Measurements from ENCODE around the gene CPNE8. TPM values are rescaled to one million over a fixed set of nuclear protein-coding genes. Genes with fewer than 3 reads are reported as not detected.

The CPNE8 gene
- total RNA-seq, 2 experiments from 2014 or later, result 2.2 to 2.8 TPM

GRCh38 chr12:38664661-38665269 lies 240.6 kb downstream of the CPNE8 start:
- DNase-seq (no peak), ATAC-seq (ENCODE audit: low read depth) (no peak)
- Mint-ChIP-seq H3K36me3 (no peaks in the 10 kb centered on the region), H3K27me3 (no peaks in the 10 kb centered on the region), H3K9me3 (peaks cover 5% of the 10 kb centered on the region), H3K4me3 (no peak overlapping the region), H3K4me1 (no peaks in the 10 kb centered on the region), H3K27ac (no peak overlapping the region)
- POLR2A ChIA-PET, result no interaction called here

GRCh38 chr12:38662829-38663228 lies 242.6 kb downstream of the CPNE8 start:
- DNase-seq (no peak), ATAC-seq (ENCODE audit: low read depth) (no peak)
- Mint-ChIP-seq H3K4me1 (no peaks in the 10 kb centered on the region), H3K36me3 (peaks cover 3% of the 10 kb centered on the region), H3K27ac (no peak overlapping the region), H3K27me3 (no peaks in the 10 kb centered on the region), H3K4me3 (no peak overlapping the region), H3K9me3 (peaks cover 12% of the 10 kb centered on the region)
- POLR2A ChIA-PET, result no interaction called here

GRCh38 chr12:38653650-38654049 lies 251.7 kb downstream of the CPNE8 start:
- ATAC-seq (ENCODE audit: low read depth) (no peak), DNase-seq (no peak)
- POLR2A ChIA-PET, result no interaction called here
- no peak overlapping the region for H3K4me3 Mint-ChIP-seq
- H3K36me3 Mint-ChIP-seq, result no peaks in the 10 kb centered on the region
- no peaks in the 10 kb centered on the region for H3K27me3 Mint-ChIP-seq
- no peaks in the 10 kb centered on the region for H3K4me1 Mint-ChIP-seq
- no peaks in the 10 kb centered on the region for H3K9me3 Mint-ChIP-seq
- H3K27ac Mint-ChIP-seq, result no peak overlapping the region

- Mint-ChIP-seq H3K4me1 (no peaks in the 10 kb centered on the region), H3K9me3 (no peaks in the 10 kb centered on the region), H3K27ac (no peak overlapping the region), H3K4me3 (no peak overlapping the region), H3K36me3 (no peaks in the 10 kb centered on the region), H3K27me3 (no peaks in the 10 kb centered on the region)
- no peak for ATAC-seq (ENCODE audit: low read depth)
- POLR2A ChIA-PET, result no interaction called here
- DNase-seq, result no peak
These were observed 256.6 kb downstream of the CPNE8 start for GRCh38 chr12:38648813-38649212.

- Mint-ChIP-seq H3K4me3 (no peak overlapping the region), H3K9me3 (peaks cover 2% of the 10 kb centered on the region), H3K27me3 (no peaks in the 10 kb centered on the region), H3K4me1 (no peaks in the 10 kb centered on the region), H3K27ac (no peak overlapping the region), H3K36me3 (no peaks in the 10 kb centered on the region)
- POLR2A ChIA-PET, result interaction anchor here (0.6 kb wide), 1 partner anchor 23 kb away, joined by 6 read pairs; no protein-coding TSS in a partner anchor
- DNase-seq (no peak), ATAC-seq (ENCODE audit: low read depth) (no peak)
These were observed 259.2 kb downstream of the CPNE8 start for GRCh38 chr12:38646146-38646545.

GRCh38 chr12:38639625-38640024 lies 265.8 kb downstream of the CPNE8 start:
- POLR2A ChIA-PET, result no interaction called here
- H3K36me3 Mint-ChIP-seq, result no peaks in the 10 kb centered on the region
- H3K27me3 Mint-ChIP-seq, result no peaks in the 10 kb centered on the region
- H3K4me3 Mint-ChIP-seq, result no peak overlapping the region
- no peak for DNase-seq
- no peak overlapping the region for H3K27ac Mint-ChIP-seq
- peaks cover 8% of the 10 kb centered on the region for H3K9me3 Mint-ChIP-seq
- ATAC-seq (ENCODE audit: low read depth), result no peak
- no peaks in the 10 kb centered on the region for H3K4me1 Mint-ChIP-seq

- Mint-ChIP-seq H3K4me1 (no peaks in the 10 kb centered on the region), H3K27me3 (no peaks in the 10 kb centered on the region), H3K4me3 (no peak overlapping the region), H3K9me3 (peaks cover 10% of the 10 kb centered on the region), H3K27ac (no peak overlapping the region), H3K36me3 (no peaks in the 10 kb centered on the region)
- no peak for DNase-seq
- POLR2A ChIA-PET, result no interaction called here
- no peak for ATAC-seq (ENCODE audit: low read depth)
These were observed 267.0 kb downstream of the CPNE8 start for GRCh38 chr12:38638401-38638800.

- H3K27me3 Mint-ChIP-seq, result no peaks in the 10 kb centered on the region
- ATAC-seq (ENCODE audit: low read depth) (no peak), DNase-seq (no peak)
- H3K36me3 Mint-ChIP-seq, result no peaks in the 10 kb centered on the region
- no peaks in the 10 kb centered on the region for H3K4me1 Mint-ChIP-seq
- peaks cover 8% of the 10 kb centered on the region for H3K9me3 Mint-ChIP-seq
- POLR2A ChIA-PET, result no interaction called here
- no peak overlapping the region for H3K27ac Mint-ChIP-seq
- H3K4me3 Mint-ChIP-seq, result no peak overlapping the region
These were observed 271.9 kb downstream of the CPNE8 start for GRCh38 chr12:38633511-38633910.

- H3K4me3 Mint-ChIP-seq, result no peak overlapping the region
- H3K4me1 Mint-ChIP-seq, result no peaks in the 10 kb centered on the region
- H3K27ac Mint-ChIP-seq, result no peak overlapping the region
- ATAC-seq (ENCODE audit: low read depth) (no peak), DNase-seq (no peak)
- peaks cover 2% of the 10 kb centered on the region for H3K9me3 Mint-ChIP-seq
- H3K36me3 Mint-ChIP-seq, result no peaks in the 10 kb centered on the region
- POLR2A ChIA-PET, result no interaction called here
- H3K27me3 Mint-ChIP-seq, result no peaks in the 10 kb centered on the region
These were observed 276.3 kb downstream of the CPNE8 start for GRCh38 chr12:38629064-38629463.

- DNase-seq (no peak), ATAC-seq (ENCODE audit: low read depth) (no peak)
- Mint-ChIP-seq H3K27me3 (no peaks in the 10 kb centered on the region), H3K4me1 (no peaks in the 10 kb centered on the region), H3K4me3 (no peak overlapping the region), H3K27ac (no peak overlapping the region), H3K9me3 (peaks cover 2% of the 10 kb centered on the region), H3K36me3 (no peaks in the 10 kb centered on the region)
- POLR2A ChIA-PET, result no interaction called here
These were observed 277.1 kb downstream of the CPNE8 start for GRCh38 chr12:38628288-38628687.

- ATAC-seq (ENCODE audit: low read depth), result no peak
- Mint-ChIP-seq H3K36me3 (no peaks in the 10 kb centered on the region), H3K27ac (no peak overlapping the region), H3K4me1 (no peaks in the 10 kb centered on the region), H3K4me3 (no peak overlapping the region), H3K9me3 (peaks cover 2% of the 10 kb centered on the region), H3K27me3 (no peaks in the 10 kb centered on the region)
- POLR2A ChIA-PET, result no interaction called here
- no peak for DNase-seq
These were observed 280.1 kb downstream of the CPNE8 start for GRCh38 chr12:38625306-38625705.

GRCh38 chr12:38614171-38614570 lies 291.2 kb downstream of the CPNE8 start:
- no peak for ATAC-seq (ENCODE audit: low read depth)
- POLR2A ChIA-PET, result no interaction called here
- H3K4me3 Mint-ChIP-seq, result no peak overlapping the region
- no peaks in the 10 kb centered on the region for H3K27me3 Mint-ChIP-seq
- H3K9me3 Mint-ChIP-seq, result peaks cover 5% of the 10 kb centered on the region
- no peak for DNase-seq
- H3K4me1 Mint-ChIP-seq, result no peaks in the 10 kb centered on the region
- no peaks in the 10 kb centered on the region for H3K36me3 Mint-ChIP-seq
- no peak overlapping the region for H3K27ac Mint-ChIP-seq

GRCh38 chr12:38610808-38611350 lies 294.5 kb downstream of the CPNE8 start:
- Mint-ChIP-seq H3K27me3 (no peaks in the 10 kb centered on the region), H3K4me3 (no peak overlapping the region), H3K36me3 (no peaks in the 10 kb centered on the region), H3K4me1 (no peaks in the 10 kb centered on the region), H3K9me3 (peaks cover 5% of the 10 kb centered on the region), H3K27ac (no peak overlapping the region)
- POLR2A ChIA-PET, result no interaction called here
- ATAC-seq (ENCODE audit: low read depth) (no peak), DNase-seq (no peak)

GRCh38 chr12:38607295-38607694 lies 298.1 kb downstream of the CPNE8 start:
- Mint-ChIP-seq H3K36me3 (no peaks in the 10 kb centered on the region), H3K4me3 (no peak overlapping the region), H3K27me3 (no peaks in the 10 kb centered on the region), H3K9me3 (peaks cover 8% of the 10 kb centered on the region), H3K27ac (no peak overlapping the region), H3K4me1 (no peaks in the 10 kb centered on the region)
- POLR2A ChIA-PET, result no interaction called here
- ATAC-seq (ENCODE audit: low read depth) (no peak), DNase-seq (no peak)
